ENCODE data around the gene SH3RF2.
"Not testable (repeated sequence)": the region's sequence is repeated elsewhere in the genome, so short reads cannot be mapped to it uniquely, and the experiment has no call there.

SH3RF2 gene

DNA sequence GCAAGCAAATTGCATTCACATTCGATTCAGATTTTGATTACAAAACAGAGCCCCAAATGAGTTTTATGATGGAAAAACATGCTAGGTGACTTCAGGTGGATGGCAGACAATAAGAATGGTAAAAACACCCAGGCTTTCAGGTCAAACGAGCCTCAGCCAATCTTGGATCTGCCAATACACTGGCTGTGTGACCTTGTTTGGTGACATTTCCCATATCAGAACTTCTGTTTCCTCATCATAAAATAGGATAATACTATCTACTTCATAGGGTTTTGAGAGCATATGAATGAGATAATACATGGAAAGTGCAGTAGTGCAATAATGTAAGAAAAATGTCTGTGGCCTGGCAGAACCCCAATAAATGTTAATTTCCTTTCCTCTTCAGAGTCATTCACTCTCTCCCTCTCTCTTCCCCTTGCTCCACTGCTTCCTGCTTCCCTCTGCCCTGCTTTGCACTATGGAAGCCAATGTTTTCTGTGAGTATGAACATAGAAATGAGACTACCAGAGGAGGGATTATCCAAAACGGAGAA is 54.7 kb downstream of the SH3RF2 start:
- H3K4me1 ChIP-seq (ENCODE audit: insufficient read depth, low read length, severe bottlenecking): no peaks in the 10 kb centered on the region
- H3K27ac ChIP-seq (ENCODE audit: low read depth, low read length, poor library complexity, severe bottlenecking): no peak overlapping the region
- no peaks in the 10 kb centered on the region for H3K36me3 ChIP-seq (ENCODE audit: insufficient read depth, low read length)
- H3K79me2 ChIP-seq (ENCODE audit: insufficient read depth, low read length): no peaks in the 10 kb centered on the region
- no peak overlapping the region for H3K4me3 ChIP-seq (ENCODE audit: low read depth, low read length, poor library complexity, severe bottlenecking)
- H2AFZ ChIP-seq (ENCODE audit: low read length): no peak overlapping the region
- no peaks in the 10 kb centered on the region for H3K9me3 ChIP-seq (ENCODE audit: low read length)
- no peaks in the 10 kb centered on the region for H3K9me2 ChIP-seq (ENCODE audit: low read depth, low read length)
- no peaks in the 10 kb centered on the region for H3K27me3 ChIP-seq (ENCODE audit: insufficient read depth, low read length)
- H3F3A ChIP-seq (ENCODE audit: insufficient read depth, low read length): no peaks in the 10 kb centered on the region
- TF ChIP-seq, protein P1, sequence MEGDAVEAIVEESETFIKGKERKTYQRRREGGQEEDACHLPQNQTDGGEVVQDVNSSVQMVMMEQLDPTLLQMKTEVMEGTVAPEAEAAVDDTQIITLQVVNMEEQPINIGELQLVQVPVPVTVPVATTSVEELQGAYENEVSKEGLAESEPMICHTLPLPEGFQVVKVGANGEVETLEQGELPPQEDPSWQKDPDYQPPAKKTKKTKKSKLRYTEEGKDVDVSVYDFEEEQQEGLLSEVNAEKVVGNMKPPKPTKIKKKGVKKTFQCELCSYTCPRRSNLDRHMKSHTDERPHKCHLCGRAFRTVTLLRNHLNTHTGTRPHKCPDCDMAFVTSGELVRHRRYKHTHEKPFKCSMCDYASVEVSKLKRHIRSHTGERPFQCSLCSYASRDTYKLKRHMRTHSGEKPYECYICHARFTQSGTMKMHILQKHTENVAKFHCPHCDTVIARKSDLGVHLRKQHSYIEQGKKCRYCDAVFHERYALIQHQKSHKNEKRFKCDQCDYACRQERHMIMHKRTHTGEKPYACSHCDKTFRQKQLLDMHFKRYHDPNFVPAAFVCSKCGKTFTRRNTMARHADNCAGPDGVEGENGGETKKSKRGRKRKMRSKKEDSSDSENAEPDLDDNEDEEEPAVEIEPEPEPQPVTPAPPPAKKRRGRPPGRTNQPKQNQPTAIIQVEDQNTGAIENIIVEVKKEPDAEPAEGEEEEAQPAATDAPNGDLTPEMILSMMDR (IDR thresholded peaks at IDR 0.05; ENCODE audit: low read length): no peak
- no peak for TF ChIP-seq EZH2 (IDR thresholded peaks at IDR 0.05; ENCODE audit: borderline replicate concordance, low read length)
- H3K9ac ChIP-seq (ENCODE audit: low read length): no peak overlapping the region
- H4K20me1 ChIP-seq (ENCODE audit: insufficient read depth, low read length): no peaks in the 10 kb centered on the region
- H3K4me2 ChIP-seq (ENCODE audit: low read length): no peak overlapping the region

DNA sequence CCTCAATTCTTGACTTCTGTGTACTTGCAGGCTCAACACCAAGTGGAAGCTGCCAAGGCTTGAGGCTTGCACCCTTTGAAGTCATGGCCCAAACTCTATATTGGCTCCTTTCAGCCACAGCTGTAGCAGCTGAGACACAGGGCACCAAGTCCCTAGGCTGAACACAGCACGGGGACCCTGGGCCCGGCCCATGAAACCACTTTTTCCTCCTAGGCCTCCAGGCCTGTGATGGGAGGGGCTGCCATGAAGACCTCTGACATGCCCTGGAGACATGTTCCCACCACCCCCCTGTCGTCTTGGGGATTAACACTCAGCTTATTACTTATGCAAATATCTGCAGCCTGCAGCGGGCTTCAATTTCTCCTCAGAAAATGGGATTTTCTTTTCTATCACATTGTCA is 57.2 kb downstream of the SH3RF2 start:
- H4K20me1 ChIP-seq (ENCODE audit: insufficient read depth, low read length); H3K9me3 ChIP-seq (ENCODE audit: low read length); H3K4me1 ChIP-seq (ENCODE audit: insufficient read depth, low read length, severe bottlenecking); H3K4me2 ChIP-seq (ENCODE audit: low read length); H3K36me3 ChIP-seq (ENCODE audit: insufficient read depth, low read length); H3K9me2 ChIP-seq (ENCODE audit: low read depth, low read length); H3K27ac ChIP-seq (ENCODE audit: low read depth, low read length, poor library complexity, severe bottlenecking); H3F3A ChIP-seq (ENCODE audit: insufficient read depth, low read length); H3K9ac ChIP-seq (ENCODE audit: low read length); H3K4me3 ChIP-seq (ENCODE audit: low read depth, low read length, poor library complexity, severe bottlenecking); H3K79me2 ChIP-seq (ENCODE audit: insufficient read depth, low read length); H3K27me3 ChIP-seq (ENCODE audit: insufficient read depth, low read length); H2AFZ ChIP-seq (ENCODE audit: low read length): not testable (repeated sequence)

DNA sequence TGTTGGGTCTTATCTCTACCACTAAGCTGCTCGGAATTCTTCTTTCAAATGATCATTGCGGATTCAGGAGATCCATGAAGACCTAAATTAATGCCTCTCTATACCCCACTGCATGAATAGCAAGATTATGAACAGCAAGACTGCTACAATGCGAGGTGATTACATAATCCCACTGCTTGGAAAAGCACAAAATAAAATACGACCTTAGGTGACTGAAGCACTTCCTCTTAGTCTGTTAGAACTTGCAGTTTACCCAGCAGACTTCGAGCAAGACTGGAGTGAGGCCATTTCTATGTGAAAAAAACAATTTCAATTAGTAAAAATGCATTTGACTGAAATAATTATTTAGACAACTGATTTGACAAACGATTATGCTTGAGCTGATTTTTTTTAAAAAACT is 59.8 kb downstream of the SH3RF2 start:
- no peaks in the 10 kb centered on the region for H3K36me3 ChIP-seq (ENCODE audit: insufficient read depth, low read length)
- H3K9me2 ChIP-seq (ENCODE audit: low read depth, low read length): no peaks in the 10 kb centered on the region
- no peak overlapping the region for H2AFZ ChIP-seq (ENCODE audit: low read length)
- TF ChIP-seq, protein P1 (IDR thresholded peaks at IDR 0.05; ENCODE audit: low read length): no peak
- no peak for TF ChIP-seq EZH2 (IDR thresholded peaks at IDR 0.05; ENCODE audit: borderline replicate concordance, low read length)
- no peaks in the 10 kb centered on the region for H3K27me3 ChIP-seq (ENCODE audit: insufficient read depth, low read length)
- H3K4me3 ChIP-seq (ENCODE audit: low read depth, low read length, poor library complexity, severe bottlenecking): no peak overlapping the region
- H3K4me2 ChIP-seq (ENCODE audit: low read length): no peak overlapping the region
- H3K27ac ChIP-seq (ENCODE audit: low read depth, low read length, poor library complexity, severe bottlenecking): no peak overlapping the region
- H3K79me2 ChIP-seq (ENCODE audit: insufficient read depth, low read length): no peaks in the 10 kb centered on the region
- no peaks in the 10 kb centered on the region for H3K9me3 ChIP-seq (ENCODE audit: low read length)
- H4K20me1 ChIP-seq (ENCODE audit: insufficient read depth, low read length): no peaks in the 10 kb centered on the region
- no peaks in the 10 kb centered on the region for H3F3A ChIP-seq (ENCODE audit: insufficient read depth, low read length)
- H3K4me1 ChIP-seq (ENCODE audit: insufficient read depth, low read length, severe bottlenecking): no peaks in the 10 kb centered on the region
- no peak overlapping the region for H3K9ac ChIP-seq (ENCODE audit: low read length)

DNA sequence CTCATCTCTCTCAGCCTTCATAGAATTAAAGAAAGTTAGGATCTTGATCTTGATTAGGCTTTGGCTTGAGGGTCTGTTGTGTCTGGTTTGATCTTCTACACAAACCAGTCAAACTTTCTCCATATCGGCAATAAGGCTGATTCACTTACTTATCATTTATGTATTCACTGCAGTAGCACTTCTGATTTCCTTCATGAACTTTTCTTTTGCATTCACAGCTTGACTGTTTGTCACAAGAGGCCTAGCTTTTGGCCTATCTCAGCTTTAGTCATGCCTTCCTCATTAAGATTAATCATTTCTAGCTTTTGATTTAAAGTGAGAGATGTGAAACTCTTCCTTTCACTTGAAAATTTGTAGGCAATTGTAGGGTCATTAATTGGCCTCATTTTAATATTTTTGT is 62.8 kb downstream of the SH3RF2 start:
- H3K36me3 ChIP-seq (ENCODE audit: insufficient read depth, low read length): no peaks in the 10 kb centered on the region

More for the DNA sequence above, 62.8 kb downstream of the SH3RF2 start:
- Histone ChIP-seq H3K79me2 (ENCODE audit: insufficient read depth, low read length) (no peaks in the 10 kb centered on the region), H4K20me1 (ENCODE audit: insufficient read depth, low read length) (no peaks in the 10 kb centered on the region), H3K9ac (ENCODE audit: low read length) (no peak overlapping the region), H3K4me2 (ENCODE audit: low read length) (no peak overlapping the region), H2AFZ (ENCODE audit: low read length) (no peak overlapping the region), H3K9me3 (ENCODE audit: low read length) (no peaks in the 10 kb centered on the region), H3F3A (ENCODE audit: insufficient read depth, low read length) (no peaks in the 10 kb centered on the region), H3K27ac (ENCODE audit: low read depth, low read length, poor library complexity, severe bottlenecking) (no peak overlapping the region), H3K4me1 (ENCODE audit: insufficient read depth, low read length, severe bottlenecking) (no peaks in the 10 kb centered on the region), H3K9me2 (ENCODE audit: low read depth, low read length) (no peaks in the 10 kb centered on the region), H3K27me3 (ENCODE audit: insufficient read depth, low read length) (no peaks in the 10 kb centered on the region), H3K4me3 (ENCODE audit: low read depth, low read length, poor library complexity, severe bottlenecking) (no peak overlapping the region)
- TF ChIP-seq, protein P1 (IDR thresholded peaks at IDR 0.05; ENCODE audit: low read length): no peak
- TF ChIP-seq EZH2 (IDR thresholded peaks at IDR 0.05; ENCODE audit: borderline replicate concordance, low read length): no peak

All from OCI-LY1 (cell line).